Endothelial cell of umbilical vein (primary cell): ENCODE results near the gene PSMD14. TPM values are rescaled to one million over a fixed set of nuclear protein-coding genes. Genes with fewer than 3 reads are reported as not detected.

Source experiments
- BruUV-seq: library from RNA; stranded (reverse); fragments of 400-500 nt; replicated peaks from 2 replicates; lab custom pipeline; 2021; lab: Mats Ljungman, UMichigan
- CTCF ChIA-PET: fragments of 300-600, 350-600 bp; sonication (Branson Sonifier 250); formaldehyde crosslinking; loops from one replicate; lab custom pipeline; 2021; ENCODE audit warnings: antibody characterized with exemption, inconsistent platforms; lab: Charles Lee
- POLR2A ChIA-PET: fragments of 300-600, 350-600 bp; sonication (Branson Sonifier 250); formaldehyde crosslinking; loops from one replicate; lab custom pipeline; 2021; ENCODE audit warnings: antibody characterized with exemption, inconsistent platforms; lab: Charles Lee
- DNase-seq: peaks from one replicate; pipeline ENCODE4 v3.0.0-alpha.2; 2011; ENCODE audit warnings: low read depth, low spot score
- FAIRE-seq: peaks from 2 replicates; lab custom pipeline; 2011; peaks lifted over from hg19 to GRCh38; lab: Jason Lieb, UNC
- H2AFZ ChIP-seq: 2 replicates; pipeline ENCODE4 v1.6.0; 2012; ENCODE audit warnings: low read depth, low read length, control low read depth, inconsistent platforms
- H3K27ac ChIP-seq: 2 replicates; pipeline ENCODE4 v1.5.1; 2011; ENCODE audit warnings: low read depth, mild to moderate bottlenecking, control low read depth, low read length, moderate library complexity; ENCODE audit not compliant: insufficient read depth
- H3K27me3 ChIP-seq, 2 experiments: 2 replicates each; pipeline versions ENCODE4 v1.6.0 to v1.6.1; 2011; ENCODE audit warnings: low read length in 2 of 2, mixed read lengths in 1 of 2; ENCODE audit not compliant: control insufficient read depth in 2 of 2, insufficient read depth in 2 of 2
- H3K36me3 ChIP-seq, 2 experiments: 2 replicates in 1 of 2; 3 replicates in 1 of 2; pipeline ENCODE4 v1.5.1; 2011; ENCODE audit warnings: low read length in 2 of 2, mild to moderate bottlenecking in 1 of 2, moderate library complexity in 1 of 2; ENCODE audit not compliant: control insufficient read depth in 2 of 2, insufficient read depth in 2 of 2; ENCODE audit errors: extremely low read depth in 1 of 2
- H3K4me1 ChIP-seq: 3 replicates; pipeline ENCODE4 v1.5.1; 2011; ENCODE audit warnings: mild to moderate bottlenecking, low read length; ENCODE audit not compliant: control insufficient read depth, insufficient read depth; ENCODE audit errors: extremely low read depth
- H3K4me2 ChIP-seq: 2 replicates; pipeline ENCODE4 v1.6.1; 2011; ENCODE audit warnings: low read length, control low read depth, mixed read lengths; ENCODE audit not compliant: insufficient read depth
- H3K4me3 ChIP-seq, 3 experiments: fragments of 200-600 bp in 1 of 3; sonication (generic), shearing (Covaris generic) in 1 of 3; replicated peaks in 1 of 3; 2 replicates each; pipeline ENCODE4 v1.5.1; 2011 to 2016; ENCODE audit warnings: control low read depth in 3 of 3, low read length in 3 of 3, mild to moderate bottlenecking in 2 of 3, inconsistent platforms in 1 of 3, low read depth in 1 of 3, moderate library complexity in 1 of 3; ENCODE audit not compliant: insufficient read depth in 1 of 3
- H3K79me2 ChIP-seq: 2 replicates; pipeline ENCODE4 v1.6.0; 2012; ENCODE audit warnings: low read length, inconsistent platforms; ENCODE audit not compliant: control insufficient read depth, insufficient read depth
- H3K9ac ChIP-seq: replicated peaks from 2 replicates; pipeline ENCODE3; 2011; ENCODE audit warnings: low read length, control low read depth; ENCODE audit not compliant: insufficient read depth; ENCODE audit errors: extremely low read depth
- H3K9me1 ChIP-seq: replicated peaks from 3 replicates; pipeline ENCODE4 v1.6.0; 2011; ENCODE audit warnings: mild to moderate bottlenecking, low read length; ENCODE audit not compliant: control insufficient read depth, insufficient read depth; ENCODE audit errors: extremely low read depth
- H3K9me3 ChIP-seq: replicated peaks from 2 replicates; pipeline ENCODE4 v1.5.1; 2012; ENCODE audit warnings: low read length, inconsistent platforms; ENCODE audit not compliant: control insufficient read depth, insufficient read depth
- H4K20me1 ChIP-seq: replicated peaks from 2 replicates; pipeline ENCODE3; 2011; ENCODE audit warnings: mild to moderate bottlenecking, low read length; ENCODE audit not compliant: control insufficient read depth, insufficient read depth; ENCODE audit errors: extremely low read depth
- FOS ChIP-seq: IDR thresholded peaks from 2 replicates; pipeline ENCODE4 v1.6.1; 2011; ENCODE audit warnings: mild to moderate bottlenecking, low read length, moderate library complexity, borderline replicate concordance; ENCODE audit not compliant: insufficient read depth
- POLR2A ChIP-seq: IDR thresholded peaks from 2 replicates; pipeline ENCODE4 v1.6.1; 2012; ENCODE audit warnings: low read depth, mild to moderate bottlenecking, control low read depth, low read length
- POLR2AphosphoS5 ChIP-seq: IDR thresholded peaks from 2 replicates; pipeline ENCODE4 v1.6.1; 2012; ENCODE audit warnings: low read depth, mild to moderate bottlenecking, control low read depth, low read length, moderate library complexity; ENCODE audit not compliant: insufficient read depth
- dilution Hi-C: fragments of 300-500 bp; cut with MboI; formaldehyde crosslinking; loops from one replicate; pipeline ENCODE4 v1.15.0; 2019; ENCODE audit warnings: low sequenced_read_pairs; ENCODE audit not compliant: extremely low pct_ligation_motif_present
- intact Hi-C: fragments of 100-400 bp; cut with micrococcal nuclease; formaldehyde crosslinking; loops from one replicate; pipeline ENCODE4 v1.10.0; 2022
- polyA plus RNA-seq, 4 experiments: library from polyadenylated mRNA; depleted of rRNA in 3 of 4; stranded (reverse) in 3 of 4; unstranded in 1 of 4; fragments of >200 nt; gene quantifications; 2 replicates each; pipeline versions ENCODE4 v1.2.1 to v1.2.3, GENCODE V29; 2011 to 2012; ENCODE audit warnings: missing spikeins in 1 of 4
- total RNA-seq: library from RNA; stranded (reverse); gene quantifications from 2 replicates; pipeline ENCODE4 v1.2.3, GENCODE V29; 2021
- TF ChIP-seq, protein P1 (sequence below): IDR thresholded peaks from 2 replicates; pipeline ENCODE4 v1.6.1; 2011; ENCODE audit not compliant: insufficient read depth, insufficient read length

The PSMD14 gene
- total and polyA plus RNA-seq, 2 donors (not counting 3 experiments of a cell fraction or from before 2014, with no cell fraction given) = 47.6 to 85.4 TPM

DNA sequence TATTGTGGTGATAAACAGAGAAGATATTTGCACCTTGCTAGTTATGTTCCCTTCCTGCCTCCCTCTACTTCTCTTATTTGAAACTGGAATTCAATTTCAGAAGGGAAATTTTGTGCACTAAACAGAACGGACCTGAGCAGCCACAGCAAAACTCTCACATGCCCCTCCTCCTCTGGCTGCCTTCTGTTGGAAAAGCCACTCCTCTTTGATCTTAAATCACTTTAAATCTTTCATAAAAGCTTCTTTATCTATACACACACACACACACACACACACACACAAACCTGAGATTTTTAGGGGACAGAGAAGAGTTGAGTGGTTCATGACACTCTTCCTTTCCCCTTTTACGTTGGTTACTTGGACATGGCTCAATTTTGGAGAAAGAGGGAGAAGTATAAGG, 113.5 kb downstream of the PSMD14 start:
- Histone ChIP-seq H3K27ac (no peak overlapping the region), H3K9me1 (no peaks in the 10 kb centered on the region), H3K79me2 (no peaks in the 10 kb centered on the region), H3K9me3 (no peaks in the 10 kb centered on the region), H3K9ac (no peak overlapping the region), H3K4me1 (peaks cover 14% of the 10 kb centered on the region), H2AFZ (no peak overlapping the region), H3K27me3 (peaks cover 87 to 100% of the 10 kb centered on the region in 2 experiments), H4K20me1 (no peaks in the 10 kb centered on the region), H3K4me2 (no peak overlapping the region), H3K4me3 (no peak overlapping the region), H3K36me3 (no peaks in the 10 kb centered on the region)
- dilution Hi-C loops = no loop called here
- ChIA-PET CTCF (no interaction called here), POLR2A (no interaction called here)
- no peak for DNase-seq
- TF ChIP-seq, protein P1, sequence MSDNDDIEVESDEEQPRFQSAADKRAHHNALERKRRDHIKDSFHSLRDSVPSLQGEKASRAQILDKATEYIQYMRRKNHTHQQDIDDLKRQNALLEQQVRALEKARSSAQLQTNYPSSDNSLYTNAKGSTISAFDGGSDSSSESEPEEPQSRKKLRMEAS = no peak
- no peak for FAIRE-seq
- no TSS peak for BruUV-seq
- intact Hi-C loops = loop anchor here (1.0 kb wide), 1 partner anchor 7 kb away; no protein-coding TSS in a partner anchor

DNA sequence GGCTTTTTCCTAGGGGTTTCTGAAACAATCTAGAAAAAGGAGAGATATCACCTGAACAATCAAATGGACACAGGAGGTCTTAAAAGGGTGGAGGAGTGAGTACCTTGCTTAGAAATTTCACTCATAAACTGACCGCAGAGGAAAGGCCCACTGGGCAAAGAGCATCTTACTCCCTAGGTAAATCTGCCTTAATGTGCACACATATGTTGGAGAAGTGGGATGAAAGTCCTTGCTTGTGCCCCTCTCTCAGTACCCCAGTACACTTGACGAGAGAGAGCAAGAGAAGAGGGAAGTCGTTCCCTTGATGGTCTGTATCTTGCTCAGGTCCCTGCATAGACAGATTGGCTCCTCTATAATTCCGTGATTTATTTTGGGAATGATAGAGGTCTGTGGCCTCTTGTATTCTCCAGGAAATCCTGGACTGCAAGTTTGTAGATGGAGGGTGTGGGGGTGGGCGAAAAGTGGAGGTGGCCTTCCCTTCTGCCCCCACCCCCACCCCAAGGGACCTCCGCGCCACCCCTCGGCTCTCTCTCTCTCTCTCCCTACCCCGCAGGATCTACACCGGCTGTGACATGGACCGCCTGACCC, 114.7 kb downstream of the PSMD14 start:
- intact Hi-C loops (loop anchor here (1.0 kb wide), 1 partner anchor 9 kb away; no protein-coding TSS in a partner anchor), dilution Hi-C loops (no loop called here)
- TF ChIP-seq, protein P1 = no peak
- TF ChIP-seq POLR2A = no peak
- TF ChIP-seq POLR2AphosphoS5 = no peak
- TF ChIP-seq FOS = no peak
- DNase-seq (no peak), FAIRE-seq (no peak)
- no peaks in the 10 kb centered on the region for H3K36me3 ChIP-seq
- no peak overlapping the region for H3K4me2 ChIP-seq
- H3K27me3 ChIP-seq = peaks cover 85 to 100% of the 10 kb centered on the region in 2 experiments
- peaks cover 14% of the 10 kb centered on the region for H3K4me1 ChIP-seq
- no peaks in the 10 kb centered on the region for H3K9me3 ChIP-seq
- no TSS peak for BruUV-seq
- no peaks in the 10 kb centered on the region for H3K9me1 ChIP-seq
- no peaks in the 10 kb centered on the region for H4K20me1 ChIP-seq
- no peak overlapping the region for H3K27ac ChIP-seq
- no peak overlapping the region for H3K9ac ChIP-seq
- ChIA-PET POLR2A (no interaction called here), CTCF (no interaction called here)
- H3K4me3 ChIP-seq = no peak overlapping the region
- H2AFZ ChIP-seq = no peak overlapping the region
- no peaks in the 10 kb centered on the region for H3K79me2 ChIP-seq
